ENCODE results near the gene PAX9.

Gene PAX9

DNA sequence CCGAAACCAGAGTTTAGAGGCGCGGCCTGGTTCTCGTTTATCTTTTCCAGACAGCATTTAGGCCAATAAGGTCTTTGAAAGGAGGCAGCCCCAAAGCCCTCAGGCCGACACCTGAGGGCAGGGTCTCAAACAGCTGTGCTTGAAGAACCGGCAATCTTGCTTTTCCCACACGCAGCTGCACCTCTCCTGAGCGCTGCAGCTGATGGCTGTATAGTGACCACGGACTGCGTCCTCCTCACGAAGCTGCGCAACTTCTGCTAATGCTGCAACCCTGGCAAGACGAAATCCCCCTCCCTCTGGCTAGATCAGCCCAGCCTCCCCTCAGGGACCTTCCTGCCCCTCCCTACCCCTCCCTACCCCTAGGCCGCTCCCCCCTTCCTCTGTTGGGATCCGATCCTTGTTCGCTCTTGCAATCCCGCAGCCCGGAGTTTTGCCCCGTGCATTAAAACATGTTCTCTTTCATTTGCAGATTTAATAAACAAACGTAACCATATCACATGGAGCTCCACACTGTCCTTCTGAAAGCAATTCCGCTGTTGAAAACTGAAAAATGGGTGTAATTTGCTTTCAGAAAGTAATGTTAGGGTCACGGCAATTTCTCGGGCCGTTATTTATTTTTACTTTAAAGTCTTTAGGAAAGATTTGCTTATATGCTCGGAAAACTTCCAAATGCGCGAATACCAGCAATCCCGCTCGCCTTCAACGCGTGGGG is 4.8 kb upstream of the PAX9 start:
- DNase-seq: no peak

DNA sequence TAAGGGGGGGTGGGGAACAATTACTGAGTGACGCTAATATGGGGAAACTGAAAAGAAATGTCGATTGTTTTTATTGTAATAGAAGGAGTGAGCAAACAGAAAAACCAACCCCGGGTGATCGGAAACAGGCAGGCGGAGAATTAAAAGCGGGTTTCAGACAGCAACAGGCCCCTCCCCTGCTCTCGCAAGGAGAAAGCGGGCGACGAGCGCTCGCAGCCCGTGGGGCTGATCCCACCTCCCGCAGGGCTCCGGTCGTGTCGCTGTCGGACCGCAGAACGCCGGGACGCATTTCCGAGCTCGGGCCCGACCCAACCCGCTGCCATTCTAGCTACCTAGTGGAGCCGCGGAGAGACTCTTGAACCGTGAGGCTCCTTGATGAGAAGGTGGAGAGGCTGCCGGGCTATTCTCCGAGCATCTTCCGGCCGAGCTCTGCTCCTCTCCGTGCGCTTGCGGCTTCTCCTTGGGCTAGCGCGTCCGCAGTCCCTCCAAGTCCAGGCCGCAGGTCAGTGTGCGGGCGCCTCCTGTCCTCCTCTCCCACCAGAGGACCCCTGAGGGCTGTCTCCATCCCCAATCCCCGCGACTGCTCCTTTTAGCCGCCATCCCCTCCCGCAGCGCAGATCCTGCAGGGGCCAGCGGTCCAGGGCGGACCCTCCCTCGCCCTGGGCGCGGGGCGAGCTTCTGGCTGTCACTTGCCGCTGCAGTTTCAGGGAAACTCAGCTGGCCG is 4.1 kb upstream of the PAX9 start:
- no peak for DNase-seq

DNA sequence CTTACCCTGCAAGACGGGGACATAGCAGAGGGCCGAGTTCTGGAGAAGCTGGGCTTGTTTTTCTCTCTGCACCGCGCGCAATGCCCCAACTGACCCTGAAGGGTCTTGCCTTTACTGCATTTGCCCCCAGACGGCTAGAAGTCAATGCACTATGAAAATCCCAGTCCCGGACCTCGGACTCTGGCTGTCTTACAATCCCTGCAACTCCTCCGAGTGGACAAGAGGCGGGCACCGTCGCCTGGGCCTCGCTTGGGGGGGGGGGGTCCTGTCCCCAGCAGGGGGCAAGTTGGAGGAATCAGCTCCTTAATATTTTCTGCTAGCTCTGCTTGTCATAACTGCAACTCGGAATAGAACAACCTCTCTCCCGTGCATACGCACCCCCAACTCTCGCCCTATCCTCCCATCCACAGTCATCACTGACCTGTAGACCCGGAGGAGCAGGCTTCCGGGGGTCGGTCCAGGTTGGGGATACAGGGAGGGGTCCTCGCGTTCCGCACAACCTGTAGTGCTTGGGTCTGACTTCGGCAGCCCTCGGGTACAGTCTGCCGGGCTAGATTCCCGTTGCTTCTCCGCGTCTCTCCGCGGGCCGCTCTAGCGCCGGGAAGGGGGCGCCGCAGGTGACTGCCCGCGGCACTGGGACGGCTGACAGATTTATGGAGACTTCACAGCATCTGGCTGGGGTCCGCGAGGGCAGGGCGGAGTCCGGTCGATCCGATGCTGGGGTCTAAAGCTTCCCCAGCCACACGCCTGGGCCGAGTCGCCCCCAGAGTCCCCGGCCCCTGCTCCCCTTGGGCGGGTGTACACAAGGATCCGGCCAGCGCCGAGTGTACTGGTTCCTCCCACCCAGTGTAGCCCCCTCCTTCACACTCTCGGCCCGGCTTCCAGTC is 3.3 kb upstream of the PAX9 start:
- DNase-seq: no peak

DNA sequence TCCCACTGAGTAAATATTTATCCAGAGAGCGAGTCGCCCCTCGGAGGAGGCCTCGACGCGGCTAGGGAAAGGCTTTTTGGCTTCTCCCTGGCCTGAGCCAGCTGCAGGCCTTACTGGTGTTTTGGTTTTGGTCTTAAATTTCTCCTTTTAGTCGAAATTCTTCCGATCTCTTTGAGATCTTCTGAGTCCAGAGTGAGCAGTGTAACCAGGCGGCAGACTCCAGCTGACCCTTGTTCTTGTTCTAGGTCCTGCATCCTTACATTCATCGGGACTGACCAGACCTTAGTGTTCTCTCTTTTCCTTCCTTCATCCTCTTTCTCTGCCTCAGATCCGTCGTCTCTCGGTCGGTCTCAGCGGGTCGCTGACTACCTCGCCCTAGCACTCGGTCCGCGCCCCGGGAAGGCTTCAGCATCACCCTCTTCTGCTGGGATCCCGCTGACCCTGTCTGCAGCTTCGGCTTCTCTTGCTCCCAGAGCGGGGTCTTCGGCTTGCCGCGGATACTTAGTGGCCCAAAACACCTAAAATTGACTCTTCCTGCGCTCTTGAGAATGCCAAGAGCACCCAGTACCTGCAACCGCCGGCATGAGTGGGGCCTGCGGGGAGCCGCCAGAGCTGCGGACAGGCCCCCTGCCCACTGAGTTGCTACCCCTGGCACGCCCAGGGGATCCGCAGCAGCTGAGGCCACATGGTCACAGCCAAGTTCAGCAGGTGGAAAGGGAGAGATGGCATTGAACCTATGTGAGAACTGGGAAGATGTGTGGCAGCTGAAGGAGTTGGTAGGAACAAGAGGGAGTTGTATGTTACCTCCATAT is 2.4 kb upstream of the PAX9 start:
- no peak for DNase-seq

DNA sequence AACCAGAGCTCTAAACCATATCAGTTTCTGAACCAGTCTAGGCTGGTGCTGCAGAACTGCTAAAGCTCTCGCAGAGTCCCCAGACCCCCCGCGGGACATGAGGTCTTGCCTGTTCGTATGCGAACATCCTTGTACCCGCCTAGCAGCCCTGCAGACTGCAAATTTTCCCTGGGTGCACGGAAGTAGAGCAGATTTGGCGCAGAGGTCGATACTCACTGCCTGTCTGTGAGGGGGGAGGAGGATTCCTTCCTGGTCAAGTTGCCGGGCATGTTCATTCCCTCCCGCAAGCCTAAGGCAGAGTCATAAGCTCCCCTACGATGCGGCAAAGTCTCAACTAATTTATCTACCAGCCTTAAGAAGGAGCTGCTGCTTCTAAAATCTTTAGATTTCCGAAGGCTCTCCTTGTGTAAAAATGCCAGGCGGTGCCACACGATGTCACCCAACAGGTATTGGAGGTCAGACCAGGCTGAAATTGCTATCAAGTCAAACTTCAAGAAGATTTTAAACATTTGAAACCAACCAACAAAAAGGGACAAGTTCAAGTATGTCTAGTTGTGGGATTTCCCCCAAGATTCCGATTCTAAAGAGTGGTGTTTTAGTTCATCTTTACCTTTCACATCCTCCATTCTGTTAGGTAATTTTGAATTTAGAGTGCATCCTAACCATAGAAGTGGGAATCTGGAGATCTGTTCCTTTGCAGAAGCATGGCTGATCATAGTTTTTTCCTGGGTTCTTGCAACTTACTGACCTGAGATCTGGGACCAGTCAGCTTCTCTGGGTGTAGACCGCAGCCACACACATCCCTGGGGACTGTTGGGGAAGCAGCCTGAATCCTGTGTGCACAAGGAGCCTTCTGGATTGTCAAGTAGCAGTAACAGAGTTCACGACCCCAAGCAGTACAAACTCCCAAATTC is 1.6 kb upstream of the PAX9 start:
- no peak for DNase-seq

DNA sequence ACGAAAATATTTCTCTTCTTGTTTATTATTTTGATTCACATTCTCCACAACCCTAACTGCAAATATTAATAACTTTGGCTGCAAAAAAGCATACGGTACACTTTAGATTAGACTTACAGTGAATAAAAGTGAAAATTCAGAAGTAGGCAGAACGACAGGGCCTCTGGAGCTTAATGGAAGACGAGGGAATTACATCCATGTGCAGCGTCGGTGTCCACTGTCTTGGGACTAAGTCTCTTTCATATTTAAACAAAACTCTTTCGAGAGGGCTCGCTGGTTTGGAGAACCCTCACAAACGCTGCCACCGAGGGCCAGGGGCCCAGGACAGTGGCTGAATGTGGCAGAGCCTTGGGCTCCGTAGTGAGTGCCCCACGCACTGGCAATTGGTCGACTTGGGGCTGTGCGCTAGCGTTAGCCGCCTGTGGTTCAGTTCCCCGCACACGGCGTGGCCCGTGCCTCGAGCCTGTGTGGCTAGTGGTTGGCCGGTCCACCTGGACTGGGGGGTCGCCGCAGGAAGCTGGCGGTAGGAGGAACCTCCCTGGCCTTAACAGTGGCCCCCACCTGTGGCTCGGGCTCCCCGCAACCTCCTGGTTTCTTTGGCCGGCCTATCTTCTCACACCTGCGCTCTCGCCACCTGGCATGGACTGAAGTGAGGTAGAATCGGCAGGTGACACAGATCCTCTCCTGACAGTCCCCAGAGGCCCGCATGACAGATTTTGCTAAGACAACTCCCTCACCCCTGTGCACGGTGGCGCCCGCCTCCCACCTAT is 739 bp upstream of the PAX9 start:
- DNase-seq: no peak

DNA sequence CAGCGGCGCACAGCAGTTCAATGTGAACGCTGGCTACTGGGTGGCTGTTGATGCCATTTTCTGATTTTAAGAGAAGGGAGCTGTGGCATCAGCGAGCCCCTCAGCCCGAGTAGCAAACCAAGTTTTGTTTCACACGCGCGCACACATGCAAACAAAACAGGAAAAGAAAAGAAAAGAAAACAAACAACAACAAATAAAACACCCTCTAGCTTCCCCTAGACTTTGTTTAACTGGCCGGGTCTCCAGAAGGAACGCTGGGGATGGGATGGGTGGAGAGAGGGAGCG is 540 bp downstream of the PAX9 start:
- no peak for DNase-seq

DNA sequence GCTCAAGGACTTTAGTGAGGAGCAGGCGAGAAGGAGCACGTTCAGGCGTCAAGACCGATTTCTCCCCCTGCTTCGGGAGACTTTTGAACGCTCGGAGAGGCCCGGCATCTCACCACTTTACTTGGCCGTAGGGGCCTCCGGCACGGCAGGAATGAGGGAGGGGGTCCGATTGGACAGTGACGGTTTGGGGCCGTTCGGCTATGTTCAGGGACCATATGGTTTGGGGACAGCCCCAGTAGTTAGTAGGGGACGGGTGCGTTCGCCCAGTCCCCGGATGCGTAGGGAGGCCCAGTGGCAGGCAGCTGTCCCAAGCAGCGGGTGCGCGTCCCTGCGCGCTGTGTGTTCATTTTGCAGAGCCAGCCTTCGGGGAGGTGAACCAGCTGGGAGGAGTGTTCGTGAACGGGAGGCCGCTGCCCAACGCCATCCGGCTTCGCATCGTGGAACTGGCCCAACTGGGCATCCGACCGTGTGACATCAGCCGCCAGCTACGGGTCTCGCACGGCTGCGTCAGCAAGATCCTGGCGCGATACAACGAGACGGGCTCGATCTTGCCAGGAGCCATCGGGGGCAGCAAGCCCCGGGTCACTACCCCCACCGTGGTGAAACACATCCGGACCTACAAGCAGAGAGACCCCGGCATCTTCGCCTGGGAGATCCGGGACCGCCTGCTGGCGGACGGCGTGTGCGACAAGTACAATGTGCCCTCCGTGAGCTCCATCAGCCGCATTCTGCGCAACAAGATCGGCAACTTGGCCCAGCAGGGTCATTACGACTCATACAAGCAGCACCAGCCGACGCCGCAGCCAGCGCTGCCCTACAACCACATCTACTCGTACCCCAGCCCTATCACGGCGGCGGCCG is 1.1 kb downstream of the PAX9 start:
- DNase-seq: no peak

DNA sequence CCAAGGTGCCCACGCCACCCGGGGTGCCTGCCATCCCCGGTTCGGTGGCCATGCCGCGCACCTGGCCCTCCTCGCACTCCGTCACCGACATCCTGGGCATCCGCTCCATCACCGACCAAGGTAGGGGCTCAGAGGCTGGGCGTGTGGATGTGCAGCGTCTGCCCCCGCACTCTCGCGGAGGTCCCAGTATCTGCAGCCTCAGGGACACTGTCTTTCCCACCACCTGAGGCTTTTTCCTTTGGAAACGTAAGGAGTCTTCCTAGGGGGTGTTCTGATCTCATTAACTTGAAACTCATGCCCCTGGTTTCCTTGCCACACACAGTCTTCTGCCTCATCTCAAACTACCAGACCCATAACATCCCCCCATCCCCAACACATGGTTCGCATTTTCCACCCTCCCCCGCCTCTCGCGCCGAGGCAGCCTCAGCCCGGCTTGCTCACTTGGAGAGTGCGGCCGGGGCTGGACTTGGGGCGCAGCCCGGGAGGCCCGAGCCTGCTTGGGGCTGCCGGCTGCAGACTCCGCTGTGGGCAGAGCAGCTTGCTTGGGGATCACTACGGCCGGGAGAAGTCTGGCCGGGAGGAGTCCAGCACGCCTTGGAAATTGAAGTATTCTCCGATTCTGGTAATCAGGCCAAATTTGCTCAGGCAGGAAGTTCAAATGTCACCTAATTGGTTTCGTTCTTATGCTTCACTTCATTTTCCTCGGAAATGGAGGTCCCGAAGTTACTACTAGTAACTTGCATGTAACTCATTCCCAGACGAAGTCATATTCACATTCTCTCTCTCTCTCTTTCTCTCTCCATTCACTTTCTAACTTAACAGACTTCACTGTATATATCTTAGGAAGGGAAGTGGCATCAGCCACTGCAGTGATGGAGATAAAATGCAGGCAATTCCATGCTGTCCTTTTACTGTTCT is 2.0 kb downstream of the PAX9 start:
- no peak for DNase-seq

DNA sequence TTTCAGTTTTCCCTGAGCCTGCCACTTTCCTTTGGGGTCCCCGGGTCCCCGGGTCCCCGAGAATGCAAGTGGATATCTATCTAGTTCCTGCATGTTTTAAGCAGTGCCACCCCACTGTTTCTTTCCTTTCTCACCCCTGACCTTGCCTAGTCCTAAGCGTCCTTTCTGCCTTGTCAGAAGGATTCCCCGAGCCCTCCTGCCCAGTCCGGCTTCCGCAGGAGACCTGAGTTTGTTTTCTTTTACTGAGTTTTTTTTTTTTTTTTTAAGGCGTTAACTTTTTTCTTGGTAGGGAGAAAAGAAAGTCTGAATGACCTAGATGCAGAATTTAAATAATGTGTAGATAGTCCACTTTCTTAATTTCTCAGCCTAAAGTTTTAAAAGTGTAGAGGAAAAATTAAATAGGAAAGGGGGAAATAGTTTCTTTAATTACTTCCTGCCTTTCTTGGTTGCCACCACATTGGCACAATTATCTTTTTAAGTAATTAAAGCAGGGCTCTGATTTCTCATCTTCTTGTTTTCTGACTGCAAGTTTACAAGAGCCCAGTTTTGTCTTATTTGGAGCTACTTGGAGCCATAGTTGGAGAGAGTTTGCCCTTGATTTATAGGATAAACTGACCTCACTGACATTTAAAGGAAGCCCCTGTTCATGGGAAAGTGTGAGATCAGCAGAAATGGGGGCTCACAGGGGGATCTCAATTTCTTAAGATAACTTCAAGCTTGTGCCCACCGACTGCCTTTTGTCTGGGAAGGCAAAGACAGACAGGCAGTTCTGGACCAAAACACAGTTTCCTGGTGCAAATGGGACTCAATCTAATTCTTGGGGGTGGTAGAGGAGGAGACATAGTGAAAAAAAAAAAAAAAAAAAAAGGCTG is 2.9 kb downstream of the PAX9 start:
- DNase-seq: no peak

DNA sequence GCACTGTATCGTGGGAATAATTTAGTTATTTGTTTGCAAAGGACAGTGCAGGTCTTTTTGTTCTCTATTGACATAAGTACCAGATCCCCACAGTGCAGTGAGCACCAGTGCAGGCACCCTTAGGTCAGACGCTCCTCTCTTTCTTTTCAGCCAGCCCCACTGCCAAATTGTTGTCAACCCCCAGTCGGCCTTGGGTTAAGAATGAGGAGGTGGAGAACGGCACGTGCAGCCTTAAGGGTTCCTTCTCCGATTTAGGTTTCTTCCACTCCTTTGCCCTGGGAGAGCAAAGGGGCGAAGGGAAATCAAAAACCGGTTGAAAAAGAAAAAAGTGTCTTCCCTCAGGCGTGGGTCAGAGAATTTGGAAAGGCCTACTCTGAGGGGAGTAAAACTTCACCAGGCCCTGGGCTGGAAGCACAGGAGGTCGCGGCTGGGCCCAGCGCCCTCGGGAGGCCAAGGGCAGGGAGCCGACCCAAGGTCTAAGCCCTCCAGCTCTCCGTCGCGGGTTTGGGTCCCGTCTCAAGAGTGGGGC is 4.3 kb downstream of the PAX9 start:
- DNase-seq: no peak

DNA sequence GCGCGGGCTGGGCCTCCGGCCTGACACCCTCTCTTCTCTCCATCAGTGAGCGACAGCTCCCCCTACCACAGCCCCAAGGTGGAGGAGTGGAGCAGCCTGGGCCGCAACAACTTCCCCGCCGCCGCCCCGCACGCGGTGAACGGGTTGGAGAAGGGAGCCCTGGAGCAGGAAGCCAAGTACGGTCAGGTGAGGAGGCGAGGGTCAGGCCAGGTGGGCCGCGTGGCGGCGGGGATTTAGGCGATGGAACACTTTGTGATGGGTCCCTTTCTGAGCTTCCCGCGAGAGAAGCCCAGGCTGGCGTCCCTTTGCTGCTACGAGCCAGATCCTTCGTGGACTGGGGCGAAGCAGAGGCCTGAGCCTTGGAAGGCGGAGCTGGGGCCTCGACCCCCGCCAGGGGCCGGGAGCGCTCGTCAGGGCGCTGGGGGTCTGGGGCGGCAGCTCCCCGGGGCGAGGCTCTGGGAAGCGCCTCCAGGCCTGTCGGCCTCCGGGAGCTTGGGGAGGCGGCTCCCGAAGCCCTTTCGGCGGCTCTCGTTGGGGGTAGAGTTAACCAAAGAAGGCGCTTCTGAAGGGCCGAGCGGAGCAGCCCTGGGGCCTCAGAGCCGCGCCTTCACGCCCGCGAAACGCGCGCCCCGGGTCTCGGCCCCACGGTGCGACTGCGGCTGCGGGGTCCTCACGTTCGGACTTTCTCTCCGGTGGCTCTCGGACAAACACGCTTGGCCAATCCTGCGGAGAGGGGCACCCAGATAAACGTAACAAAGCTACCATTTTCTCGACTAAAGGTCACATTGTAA is 5.0 kb downstream of the PAX9 start:
- DNase-seq: no peak

DNA sequence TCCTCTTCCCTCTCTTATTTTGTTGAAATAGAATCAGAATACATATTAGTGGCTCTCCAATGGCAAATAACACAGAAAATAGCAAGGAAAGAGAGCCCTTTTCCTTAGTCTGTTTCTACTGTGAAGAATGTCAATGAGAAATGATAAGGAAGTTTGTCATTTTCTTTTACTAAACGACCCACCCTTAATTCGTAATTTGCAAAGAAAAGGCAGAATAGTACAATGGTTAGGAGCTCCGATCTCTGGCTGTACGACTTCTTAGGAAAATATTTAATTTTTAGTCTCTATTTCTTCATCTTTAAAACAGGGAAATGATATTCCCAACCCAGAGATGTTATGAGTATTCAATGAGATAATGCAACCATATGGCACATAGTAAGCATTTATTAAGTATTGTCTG is 6.0 kb downstream of the PAX9 start:
- no peak for DNase-seq

DNA sequence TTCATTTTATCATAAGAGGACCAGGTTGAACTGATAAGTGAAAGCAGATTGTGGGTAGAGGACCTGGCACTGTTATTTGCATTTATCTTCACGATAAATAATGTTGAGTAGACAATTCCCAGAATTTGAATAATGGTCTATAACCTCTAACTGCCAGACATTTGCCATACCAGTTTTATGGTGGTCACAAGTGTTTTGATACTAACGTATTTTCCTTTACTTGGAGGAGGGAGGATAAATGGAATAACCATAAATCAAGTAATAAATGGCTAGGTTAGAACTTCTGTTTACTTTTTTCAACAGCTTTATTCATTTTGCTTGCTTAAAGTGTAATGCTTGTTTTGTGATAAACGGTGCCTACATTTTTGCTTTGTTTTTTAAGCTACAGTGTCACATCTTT is 9.5 kb downstream of the PAX9 start:
- DNase-seq: no peak

DNA sequence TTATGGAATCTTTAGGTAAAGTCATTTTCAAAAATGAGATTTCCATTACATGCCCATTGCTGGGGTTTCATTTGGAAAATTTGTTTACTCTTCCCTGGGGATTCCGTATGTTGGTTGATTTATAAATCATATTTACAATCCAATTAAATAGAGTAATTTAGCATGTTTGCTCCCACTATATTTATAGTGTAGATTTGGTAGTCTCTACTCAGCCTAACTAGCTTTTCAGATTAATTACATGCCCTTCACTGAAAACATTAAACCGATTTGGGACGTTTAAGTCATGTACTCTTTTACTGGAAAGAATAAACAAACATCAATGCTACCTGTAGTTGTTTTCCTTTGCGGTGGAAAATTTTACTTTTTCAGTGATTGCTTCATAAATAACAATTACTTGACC is 10.4 kb downstream of the PAX9 start:
- DNase-seq: peak in 1 of 2 experiments; percentile 69

DNA sequence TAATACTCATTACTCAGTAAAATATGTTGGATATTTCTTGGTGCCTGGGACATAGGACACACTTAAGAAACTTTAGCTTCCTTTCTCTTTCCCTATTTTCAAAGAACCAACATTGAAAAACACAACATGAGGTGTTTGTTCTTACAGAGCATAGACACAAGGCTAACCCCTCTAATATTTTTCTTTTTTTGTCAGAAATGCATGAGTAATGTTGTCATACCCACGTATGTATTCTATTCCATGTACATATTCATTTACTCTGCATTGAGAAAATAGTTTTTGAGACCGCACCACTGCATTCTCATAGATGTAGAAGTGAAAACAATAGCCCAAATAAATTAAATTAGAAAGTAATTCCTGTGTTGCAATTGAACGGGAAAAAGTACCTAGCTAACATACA is 13.0 kb downstream of the PAX9 start:
- DNase-seq: no peak

DNA sequence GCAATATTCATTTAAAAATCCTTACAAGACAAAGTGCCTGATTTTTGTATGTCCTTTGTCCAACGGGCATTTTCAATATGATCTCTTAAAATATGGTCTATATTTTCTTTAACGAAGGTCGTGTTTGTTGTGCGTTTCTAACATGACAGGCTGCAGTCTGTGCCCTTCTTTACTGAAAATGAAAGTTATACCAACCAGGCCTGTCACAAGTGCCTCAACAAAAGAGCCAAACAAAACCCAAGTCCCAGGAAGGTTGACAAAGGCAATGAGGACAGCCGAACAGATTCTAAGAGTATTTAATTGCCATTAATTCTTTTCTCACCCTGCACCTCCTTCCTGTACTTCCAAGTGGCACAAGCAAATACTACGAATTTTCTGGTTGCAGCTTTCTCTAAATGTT is 13.9 kb downstream of the PAX9 start:
- DNase-seq: no peak
